HK-2 (cell line): Measurements from ENCODE around the gene ACSF2.

Experiments
- DNase-seq: peaks from one replicate; pipeline ENCODE4 v3.0.0-alpha.2; 2018; ENCODE audit not compliant: unreplicated experiment

Gene ACSF2

DNA sequence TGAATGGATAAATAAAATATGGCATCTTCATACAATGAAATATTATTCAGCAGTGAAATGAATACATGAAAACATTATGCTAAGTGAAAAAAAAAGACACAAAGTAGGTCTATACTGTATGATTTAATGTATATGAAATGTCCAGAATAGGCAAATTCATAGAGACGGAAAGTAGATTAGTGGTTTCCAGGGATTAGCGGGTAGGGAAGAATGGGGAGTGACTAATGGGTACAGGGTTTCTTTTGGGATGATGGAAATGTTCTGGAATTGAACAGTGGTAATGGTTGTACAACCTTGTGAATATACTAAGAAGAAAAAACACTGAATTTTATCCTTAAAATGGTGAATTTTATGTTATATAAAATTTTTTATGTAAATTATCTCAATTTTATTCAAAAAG, 73.7 kb downstream of the ACSF2 start:
- no peak for DNase-seq

DNA sequence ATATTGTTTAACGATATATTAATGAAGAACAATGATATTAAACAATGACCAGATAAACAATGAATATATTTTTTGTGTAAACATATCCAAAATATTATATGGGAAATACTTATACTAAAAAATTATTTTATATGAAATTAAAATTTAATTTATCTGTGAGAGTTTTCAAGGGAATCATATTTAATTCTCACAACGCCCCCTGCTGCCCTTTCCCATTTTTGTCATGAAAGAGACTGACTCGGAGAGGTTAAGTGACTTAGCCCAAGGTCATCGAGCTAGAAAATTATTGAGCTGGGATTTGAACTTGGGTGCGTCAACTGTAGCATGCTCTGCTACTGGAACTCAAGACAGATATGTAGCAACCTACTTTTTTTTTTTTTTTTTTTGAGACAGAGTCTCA, 75.0 kb downstream of the ACSF2 start:
- DNase-seq = no peak

DNA sequence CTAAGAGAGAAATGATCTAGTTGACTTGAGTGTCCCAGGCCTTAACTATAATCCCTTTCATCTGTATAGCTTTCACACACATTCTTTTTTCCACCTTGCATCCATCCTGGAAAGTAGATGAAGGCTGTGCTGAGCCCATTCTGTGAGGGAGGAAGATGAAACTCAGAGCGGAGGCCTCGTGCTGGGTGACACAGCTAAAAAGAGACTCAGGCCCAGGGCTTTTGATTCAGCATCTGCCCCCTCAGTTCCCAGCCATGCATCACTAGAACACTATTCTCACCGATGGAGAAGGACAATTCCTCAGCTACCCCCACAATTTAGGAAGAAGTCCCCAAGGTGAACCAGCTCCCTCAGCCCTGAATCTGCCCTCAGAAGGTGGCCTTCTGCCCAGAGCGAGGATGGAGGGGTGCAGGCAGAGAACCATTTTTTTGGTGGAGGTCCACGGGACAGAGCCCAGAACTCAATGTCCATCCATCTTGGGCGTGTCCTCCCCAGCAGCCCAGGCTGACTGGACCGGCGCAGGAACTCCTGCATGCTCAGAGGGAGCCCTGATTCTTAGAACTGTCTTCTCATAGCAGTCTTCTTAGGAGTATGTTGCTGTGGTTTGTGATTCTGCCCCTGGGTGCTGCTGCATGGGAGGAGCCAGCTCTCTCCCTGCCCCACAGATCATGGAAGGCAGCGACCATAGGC, 76.4 kb downstream of the ACSF2 start:
- DNase-seq = no peak

DNA sequence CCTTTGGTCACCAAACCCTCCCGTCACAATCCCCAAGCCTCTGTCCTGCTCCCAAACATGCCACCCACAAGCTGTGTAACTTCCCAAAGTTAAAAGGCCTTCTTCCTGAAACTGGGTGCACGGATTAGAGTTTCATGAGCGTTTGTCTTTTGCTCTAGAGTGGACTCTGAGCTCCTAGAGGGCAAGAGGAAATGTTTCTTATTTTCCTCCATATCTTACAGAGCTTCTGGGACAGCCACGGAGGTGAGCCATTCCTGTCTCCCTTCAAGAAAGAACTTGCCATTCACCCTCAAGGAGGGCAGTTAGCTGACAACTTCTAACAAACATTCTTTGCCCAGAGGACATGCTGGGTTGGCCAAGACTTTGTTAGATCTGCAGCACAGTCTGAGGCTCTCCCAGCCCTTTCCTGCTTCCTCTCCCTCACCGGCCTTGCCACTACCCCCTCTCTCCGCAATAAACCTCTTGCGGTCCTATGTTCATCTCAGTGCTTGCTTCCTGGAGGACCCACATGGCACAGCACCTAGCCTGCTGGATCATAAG, 79.6 kb downstream of the ACSF2 start:
- no peak for DNase-seq

DNA sequence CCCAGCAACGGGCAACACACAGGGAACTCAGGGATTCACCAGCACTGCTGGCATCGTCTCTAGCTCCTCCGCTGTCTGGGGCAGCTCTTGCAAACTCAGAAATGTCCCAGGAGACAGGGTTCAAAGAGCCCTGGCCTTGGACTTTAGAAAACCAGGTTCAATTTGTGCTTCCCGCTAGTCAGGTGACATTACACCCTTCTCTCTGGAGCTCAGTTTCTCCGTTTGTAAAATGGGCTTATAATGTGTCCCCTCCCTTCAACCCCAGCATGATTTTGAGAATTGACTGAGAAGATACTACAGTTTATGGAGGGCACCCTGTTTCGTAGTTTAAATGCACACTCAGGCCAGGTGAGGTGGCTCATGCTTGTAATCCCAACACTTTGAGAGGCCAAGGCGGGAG, 80.3 kb downstream of the ACSF2 start:
- no peak for DNase-seq

DNA sequence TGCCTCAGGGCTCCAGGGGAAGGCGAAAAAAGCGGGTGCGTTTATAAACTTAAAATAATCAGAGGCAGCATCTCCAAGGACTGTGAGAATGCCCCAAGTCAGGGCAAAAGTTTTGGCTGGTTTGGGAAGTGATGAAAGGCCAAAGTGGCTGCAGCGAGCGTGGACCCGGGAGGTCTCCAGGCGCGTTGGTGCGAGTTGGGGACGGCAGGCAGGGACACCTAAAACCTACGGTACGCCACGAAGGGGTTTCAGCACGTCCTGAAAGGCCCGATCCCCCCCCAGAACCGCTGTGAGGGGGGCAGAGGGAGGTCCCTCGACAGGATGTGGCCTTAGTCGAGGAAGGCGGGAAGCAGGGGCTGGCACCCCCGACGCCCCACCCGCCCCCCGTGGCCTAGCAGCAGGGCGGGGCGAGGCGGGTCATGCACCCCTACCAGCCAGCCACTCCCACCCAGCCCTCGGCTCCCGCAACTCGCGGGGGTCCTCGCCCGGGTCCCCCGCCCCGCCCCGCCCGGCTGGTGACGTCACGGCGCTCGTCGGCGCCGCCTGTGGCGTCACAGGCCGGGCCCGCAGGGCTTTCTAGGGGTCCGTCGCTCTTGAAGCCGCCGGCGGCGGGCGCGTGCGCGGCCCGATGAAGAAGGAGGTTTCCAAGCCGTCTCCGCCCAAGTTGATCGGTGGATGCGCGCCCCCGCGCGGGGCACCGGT, 82.0 kb downstream of the ACSF2 start, which contains the start of gene MYCBPAP:
Gene MYCBPAP, plus strand, starts transcription at position 569 of the 702 bp plus-strand sequence. CDS start 236 bp downstream, outside the sequence.
- DNase-seq = no peak

DNA sequence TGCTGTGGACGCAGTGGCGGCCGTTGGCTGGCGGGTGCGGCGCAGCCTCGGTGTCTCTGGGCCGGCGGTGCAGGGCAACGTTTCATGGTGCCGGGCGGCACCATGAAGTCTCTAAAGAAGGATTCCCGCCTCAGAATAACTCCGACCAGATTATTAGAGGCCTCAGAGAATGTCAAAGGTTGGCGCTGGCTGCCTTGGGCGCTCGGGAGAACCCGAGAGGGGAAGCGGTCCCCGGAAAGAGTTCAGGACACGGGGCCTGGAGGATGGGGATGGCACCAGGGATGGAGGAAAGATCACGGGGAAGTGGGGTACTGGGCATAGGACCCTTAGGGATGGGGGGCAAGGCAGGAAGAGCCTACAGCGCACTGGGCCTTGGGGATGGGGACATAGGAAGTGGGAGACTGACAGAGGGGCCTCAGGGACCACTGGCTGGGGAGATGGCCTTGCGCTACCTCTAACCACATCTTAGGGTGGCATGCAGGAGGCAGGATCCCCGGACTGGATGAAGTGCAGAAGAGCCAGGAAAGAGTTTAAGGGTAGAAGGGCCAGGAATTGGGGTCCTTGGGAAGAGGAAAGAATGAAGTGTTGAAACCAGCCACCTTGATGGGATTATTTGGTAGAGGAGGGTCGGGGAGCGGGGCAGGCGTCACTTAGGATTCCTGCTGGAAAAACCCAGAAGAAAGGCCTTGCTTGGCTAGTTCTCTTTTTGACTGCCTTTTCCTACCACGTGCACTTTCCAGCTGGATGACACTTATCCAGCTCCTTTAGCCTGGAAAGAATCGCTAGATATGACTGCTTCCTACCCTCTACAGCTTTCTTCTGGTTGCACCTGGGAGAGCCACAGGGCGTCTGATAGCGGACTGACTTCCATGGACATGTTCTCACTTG, 82.8 kb downstream of the ACSF2 start:
- DNase-seq = no peak

DNA sequence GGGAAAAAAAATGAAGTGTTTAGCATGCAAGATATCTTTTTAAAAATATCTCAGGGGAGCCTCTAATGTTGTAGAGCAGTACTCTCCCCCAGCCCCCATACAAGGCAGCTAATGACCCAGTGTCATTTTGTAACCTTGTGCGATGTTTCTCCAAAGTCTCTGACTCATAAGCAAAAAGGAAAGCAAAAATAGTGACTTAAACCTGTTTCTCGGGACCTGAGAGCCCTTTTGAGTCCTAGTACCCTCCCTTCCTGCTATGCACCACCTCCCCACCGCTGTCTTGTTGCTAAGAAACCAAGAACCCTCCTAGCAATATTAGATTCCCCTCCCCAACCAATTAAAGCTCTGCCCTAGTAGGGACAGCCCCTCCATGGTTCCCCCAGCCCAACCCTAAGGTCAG, 85.0 kb downstream of the ACSF2 start:
- DNase-seq = no peak

DNA sequence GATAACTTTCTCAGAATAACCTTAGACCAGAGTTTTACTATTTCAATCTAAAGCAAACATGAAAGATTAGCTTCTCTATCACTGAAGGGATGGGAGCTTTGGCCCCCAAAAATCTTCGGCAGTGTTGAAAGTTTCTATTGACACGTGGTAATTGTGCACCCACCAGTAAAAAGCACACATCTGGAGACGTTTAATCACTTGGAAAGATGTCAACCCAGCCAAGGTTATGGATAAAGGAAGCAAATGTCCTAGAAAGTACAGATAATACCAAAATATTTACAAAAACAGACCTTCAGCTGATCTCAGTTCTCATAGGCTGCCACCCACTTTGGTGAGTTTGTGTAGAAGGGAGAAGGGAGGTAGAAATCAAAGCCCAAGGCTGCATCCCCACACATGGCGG, 87.5 kb downstream of the ACSF2 start:
- no peak for DNase-seq

DNA sequence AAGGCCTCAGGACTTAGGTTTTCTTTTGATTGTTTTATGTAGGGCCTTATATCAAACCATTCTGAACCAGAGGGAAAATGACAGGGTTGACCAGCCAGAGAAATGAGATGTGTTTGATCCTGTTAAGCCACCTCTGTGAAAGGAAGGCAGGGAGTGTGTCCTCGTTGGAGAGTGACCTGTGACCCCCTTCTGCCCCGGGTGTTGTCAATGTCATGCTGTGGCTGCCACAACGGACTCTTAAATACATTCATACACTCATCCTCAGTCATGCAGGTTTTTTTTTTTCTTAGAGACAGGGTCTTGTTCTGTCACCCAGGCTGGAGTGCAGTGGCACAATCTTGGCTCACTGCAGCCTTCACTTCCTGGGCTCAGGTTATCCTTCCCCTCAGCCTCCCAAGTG, 88.4 kb downstream of the ACSF2 start:
- no peak for DNase-seq

DNA sequence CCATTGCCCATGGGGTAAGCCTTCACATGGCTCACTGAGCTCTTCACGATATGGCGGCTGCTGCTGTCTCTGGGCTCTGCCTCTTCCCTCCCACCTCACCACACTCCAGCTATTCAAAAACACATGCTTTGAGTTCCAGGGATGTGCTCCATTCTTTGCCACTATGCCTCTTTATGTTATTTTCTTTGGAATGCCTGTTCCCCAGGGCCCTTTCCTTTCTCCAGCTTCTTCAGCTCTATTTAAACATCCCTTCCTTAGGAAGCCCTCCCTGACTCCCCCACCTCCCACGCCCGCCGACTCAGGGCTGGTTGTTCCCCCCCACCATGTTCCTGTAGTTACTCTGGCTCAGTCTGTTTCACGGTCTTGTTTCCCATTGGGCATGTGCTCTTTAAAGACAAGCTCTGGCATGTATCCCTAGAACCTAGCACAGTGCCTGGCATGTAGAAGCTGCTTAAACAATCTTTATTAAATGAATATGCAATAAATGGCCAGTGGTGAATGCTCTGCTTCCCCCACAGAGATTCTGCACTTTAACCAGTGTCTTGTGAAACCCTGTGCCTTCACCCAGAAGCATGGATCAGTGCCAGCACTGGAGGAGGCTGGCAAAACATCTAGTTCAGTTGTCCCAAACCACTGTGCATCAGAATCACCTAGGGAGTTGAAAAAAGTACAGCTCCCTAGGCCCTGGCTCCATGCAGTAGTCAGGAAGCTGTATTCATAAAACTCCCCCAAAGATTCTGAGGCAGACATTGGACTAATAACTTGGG, 89.1 kb downstream of the ACSF2 start:
- no peak for DNase-seq

DNA sequence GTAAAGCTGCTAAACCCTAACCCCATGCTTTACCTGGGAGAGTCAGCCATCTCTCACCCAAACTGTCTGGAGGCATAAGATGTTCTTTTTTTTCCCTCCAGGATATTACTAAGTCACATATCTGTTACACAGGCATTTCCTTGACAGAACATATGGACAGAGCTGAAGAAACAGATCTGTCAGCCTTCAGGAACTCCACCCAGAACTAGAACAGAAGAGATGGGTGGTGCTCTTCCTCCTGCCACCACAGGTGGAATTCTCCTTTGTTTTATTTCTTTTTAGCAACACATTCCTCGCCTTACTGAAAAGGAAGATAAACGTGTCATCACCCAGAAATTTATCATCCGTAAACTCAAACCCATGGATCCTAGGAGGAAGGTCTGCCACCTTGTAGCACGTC, 91.0 kb downstream of the ACSF2 start:
- DNase-seq = no peak

DNA sequence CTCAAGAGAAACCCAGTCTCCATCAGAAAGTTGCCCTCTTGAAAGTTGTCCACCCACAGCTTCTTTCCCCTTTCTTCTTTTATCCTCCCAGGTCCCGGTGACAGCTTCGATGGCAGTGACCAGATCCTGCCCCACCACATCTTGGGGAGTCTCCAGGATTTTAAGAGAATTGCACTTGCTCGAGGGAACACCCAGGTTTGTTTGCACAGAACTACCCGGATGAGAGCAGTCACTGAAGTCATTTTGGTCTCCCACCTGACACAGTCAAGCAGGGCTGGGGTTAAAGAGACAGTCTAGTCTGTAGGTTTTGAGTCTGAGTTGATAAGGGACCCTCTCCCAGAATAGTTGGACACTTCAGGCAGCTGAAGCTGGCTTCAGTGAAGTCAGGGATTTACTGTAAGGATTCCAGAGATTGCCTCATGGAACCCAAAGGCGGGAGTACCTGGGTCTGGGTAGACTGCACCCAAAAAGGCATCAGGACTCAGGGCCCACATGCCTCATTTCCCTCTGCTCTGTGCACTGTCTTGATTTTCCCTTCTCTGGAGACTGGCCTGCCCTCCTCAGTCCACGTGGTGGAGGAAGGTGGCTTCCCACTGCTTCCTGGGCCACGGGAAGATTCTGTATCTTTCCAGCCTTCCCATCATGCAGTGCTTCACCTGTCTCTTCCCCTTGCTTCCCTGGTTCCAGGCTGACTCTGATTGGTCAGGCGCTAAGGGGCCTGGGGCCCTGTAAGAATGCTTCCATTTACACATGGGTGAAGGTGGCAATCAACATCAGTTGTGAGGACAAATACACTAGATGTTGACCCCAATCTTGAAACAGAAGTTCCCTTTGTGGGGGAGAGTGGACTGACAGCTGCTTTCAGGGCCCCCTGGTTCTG, 91.7 kb downstream of the ACSF2 start:
- no peak for DNase-seq

DNA sequence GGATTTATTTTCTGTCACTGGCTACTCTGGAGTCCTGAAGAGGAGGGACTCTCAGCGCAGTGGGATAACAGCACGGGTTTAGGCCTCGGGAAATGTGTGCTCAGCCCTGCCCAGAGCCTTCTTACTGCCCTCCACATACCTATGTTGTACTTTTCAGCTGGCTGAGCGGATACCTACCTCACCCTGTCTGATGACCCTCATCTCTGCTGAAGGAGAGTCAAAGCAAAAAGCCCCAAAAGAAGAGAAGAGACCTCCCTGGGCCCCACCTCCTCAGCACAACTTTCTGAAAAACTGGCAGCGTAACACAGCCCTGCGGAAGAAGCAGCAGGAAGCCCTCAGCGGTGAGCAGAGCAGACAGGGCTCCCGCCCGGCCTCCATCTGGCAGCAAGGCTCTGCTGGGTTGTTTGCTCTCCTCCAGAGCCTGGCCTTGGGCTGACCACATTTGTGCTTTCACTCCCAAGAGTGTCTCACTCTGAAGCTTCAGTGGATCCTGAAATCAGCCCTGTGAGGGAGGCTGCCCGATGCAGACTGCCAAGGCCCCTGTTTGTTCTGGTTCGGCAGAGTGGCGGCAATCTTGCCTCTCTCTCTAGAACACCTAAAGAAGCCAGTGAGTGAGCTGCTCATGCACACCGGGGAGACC, 92.5 kb downstream of the ACSF2 start:
- no peak for DNase-seq

DNA sequence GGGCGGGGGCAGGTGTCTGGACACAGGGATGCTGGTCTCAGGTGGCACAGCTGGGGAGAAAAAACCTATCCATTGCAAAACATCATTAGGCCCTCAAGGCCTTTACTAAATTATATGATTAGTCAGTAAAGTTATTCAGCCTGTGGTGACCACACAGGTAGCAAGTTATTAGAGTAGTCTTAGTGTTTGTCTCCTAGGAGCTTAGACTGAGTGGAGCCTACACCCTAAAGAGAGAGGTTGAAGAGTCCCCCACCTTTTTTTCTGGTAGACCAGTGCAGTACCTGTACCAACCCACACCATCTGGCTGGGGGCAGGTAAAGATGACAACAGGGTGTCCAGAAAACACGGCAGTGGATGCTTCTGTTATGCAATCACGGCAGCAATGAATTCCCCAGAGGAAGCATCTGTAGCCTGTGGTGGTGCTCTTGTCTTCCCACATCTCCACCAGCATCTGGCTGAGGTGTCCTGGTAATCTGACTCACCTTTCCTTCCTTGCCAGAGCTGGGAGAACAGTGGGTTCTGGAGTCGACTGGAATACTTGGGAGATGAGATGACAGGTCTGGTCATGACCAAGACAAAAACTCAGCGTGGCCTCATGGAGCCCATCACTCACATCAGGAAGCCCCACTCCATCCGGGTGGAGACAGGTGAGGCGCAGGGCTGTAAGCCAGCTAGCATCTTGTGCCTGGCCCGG, 93.3 kb downstream of the ACSF2 start:
- DNase-seq = no peak

DNA sequence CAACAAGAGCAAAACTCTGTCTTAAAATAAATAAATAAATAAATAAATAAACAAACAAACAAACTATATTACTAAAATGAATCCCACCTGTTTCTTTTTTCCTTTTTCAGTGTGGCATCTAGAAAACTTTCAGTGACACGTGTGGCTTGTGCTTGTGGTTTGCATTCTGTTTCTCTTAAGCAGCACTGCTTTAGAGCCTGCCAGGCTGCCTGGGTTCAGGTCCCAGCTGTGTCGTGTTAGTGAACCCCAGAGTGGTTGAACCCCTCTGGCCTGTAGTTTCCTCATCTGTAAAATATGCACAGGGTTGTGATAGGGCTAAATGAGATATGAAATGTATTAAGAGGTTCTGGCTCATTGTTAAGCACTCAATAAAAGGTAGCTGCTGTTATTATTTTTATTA, 94.5 kb downstream of the ACSF2 start:
- DNase-seq = no peak

DNA sequence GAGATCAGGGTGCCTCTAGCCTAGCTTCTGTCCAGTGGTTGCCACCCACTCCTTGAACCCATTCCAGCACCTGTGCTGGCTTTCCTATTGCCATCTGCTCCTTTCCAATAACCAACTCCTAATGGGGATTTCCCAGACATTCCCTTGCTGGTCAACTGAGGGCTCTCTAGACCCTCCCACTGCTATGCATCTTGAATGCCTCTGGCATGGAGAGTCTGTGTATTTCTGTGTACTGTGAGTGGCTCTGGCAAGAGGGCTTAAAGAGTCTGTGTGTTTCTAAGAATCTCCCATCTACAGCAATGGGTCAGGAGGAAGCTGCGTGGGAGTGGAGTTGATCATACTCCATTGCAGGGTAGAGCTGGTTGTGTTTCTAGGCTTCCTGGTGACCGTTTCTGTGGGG, 95.5 kb downstream of the ACSF2 start:
- no peak for DNase-seq

DNA sequence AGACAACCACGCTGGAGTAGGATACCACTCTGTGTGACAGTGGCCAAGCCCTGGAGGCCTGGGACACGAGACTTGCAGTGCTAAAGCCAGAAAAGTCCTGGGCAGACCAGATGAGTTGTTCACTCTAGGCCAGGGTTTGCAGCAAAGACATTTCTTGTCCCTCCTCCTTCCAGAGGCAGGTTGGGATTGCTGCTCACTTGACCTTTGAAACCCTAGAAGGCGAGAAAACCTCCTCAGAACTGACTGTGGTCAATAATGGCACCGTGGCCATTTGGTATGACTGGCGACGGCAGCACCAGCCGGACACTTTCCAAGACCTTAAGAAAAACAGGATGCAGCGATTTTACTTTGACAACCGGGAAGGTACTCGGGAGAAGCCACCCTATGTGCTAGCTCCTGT, 96.7 kb downstream of the ACSF2 start:
- DNase-seq = no peak

DNA sequence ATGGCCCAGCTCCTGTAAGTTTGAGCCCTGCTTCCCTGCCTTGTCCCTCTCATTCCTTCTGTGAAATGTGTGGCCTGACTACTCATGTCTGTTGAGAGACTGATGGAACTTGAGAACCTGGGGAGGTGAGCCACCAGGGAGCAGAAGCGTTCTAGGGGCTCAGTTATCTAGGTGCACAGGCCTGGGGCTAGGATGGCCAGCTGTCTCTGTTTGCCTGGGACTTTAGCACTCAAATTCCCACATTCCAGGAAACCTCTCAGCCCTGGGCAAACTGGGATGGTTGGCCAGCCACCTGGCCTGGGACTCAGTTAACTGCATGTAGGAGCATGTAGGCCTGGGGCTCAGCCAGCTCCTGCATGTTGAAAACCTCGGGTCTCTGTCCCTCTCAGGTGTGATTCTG, 97.2 kb downstream of the ACSF2 start:
- no peak for DNase-seq
